GM12874 (cell line): ENCODE results near the gene NPTN.

Experiments
- TF ChIP-seq, protein P1 (sequence below): IDR thresholded peaks from 2 replicates; pipeline ENCODE4 v1.5.1; 2011; ENCODE audit warnings: low read depth, mild to moderate bottlenecking, control low read depth, low read length, moderate library complexity; ENCODE audit not compliant: insufficient read depth

Gene NPTN

DNA sequence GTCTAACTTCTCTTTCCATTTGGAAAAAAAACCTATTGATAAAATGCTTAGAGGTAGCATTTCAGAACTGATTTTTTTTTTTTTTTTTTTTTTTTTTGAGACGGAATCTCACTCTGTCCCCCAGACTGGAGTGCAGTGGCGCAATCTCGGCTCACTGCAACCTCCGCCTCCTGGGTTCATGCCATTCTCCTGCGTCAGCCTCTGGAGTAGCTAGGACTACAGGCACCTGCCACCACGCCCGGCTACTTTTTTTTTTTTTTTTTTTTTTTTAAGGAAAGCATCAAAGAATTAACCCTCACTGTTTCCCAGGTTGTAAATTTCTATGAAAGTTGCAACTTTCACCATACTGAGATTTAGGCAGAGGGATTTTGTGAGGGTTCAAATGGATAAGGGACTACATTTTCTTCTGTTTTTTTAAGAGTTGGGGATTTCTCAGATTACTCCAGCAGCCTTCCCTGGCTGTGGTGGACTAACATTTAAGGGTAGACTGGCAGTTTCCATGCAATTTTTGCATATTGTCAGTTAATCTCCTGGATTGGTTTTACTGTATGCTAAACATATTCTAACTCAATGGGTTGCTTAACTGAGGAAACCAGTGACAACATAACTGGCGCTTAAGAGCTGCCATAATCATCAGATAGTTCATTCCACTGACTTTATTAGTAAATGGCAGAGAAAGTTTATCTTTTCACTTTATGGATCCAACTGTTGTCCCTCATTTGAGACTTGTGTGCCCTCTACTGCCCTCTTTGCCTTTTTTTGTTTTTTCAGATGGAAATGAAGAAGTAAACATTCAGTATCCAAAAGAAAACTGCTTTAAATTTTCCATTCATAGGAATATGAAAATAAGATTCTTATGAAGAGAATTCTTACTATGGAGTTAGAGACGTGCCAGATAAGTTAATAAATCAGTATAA lies 93.7 kb downstream of the NPTN start:
- TF ChIP-seq, protein P1, sequence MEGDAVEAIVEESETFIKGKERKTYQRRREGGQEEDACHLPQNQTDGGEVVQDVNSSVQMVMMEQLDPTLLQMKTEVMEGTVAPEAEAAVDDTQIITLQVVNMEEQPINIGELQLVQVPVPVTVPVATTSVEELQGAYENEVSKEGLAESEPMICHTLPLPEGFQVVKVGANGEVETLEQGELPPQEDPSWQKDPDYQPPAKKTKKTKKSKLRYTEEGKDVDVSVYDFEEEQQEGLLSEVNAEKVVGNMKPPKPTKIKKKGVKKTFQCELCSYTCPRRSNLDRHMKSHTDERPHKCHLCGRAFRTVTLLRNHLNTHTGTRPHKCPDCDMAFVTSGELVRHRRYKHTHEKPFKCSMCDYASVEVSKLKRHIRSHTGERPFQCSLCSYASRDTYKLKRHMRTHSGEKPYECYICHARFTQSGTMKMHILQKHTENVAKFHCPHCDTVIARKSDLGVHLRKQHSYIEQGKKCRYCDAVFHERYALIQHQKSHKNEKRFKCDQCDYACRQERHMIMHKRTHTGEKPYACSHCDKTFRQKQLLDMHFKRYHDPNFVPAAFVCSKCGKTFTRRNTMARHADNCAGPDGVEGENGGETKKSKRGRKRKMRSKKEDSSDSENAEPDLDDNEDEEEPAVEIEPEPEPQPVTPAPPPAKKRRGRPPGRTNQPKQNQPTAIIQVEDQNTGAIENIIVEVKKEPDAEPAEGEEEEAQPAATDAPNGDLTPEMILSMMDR: no peak

DNA sequence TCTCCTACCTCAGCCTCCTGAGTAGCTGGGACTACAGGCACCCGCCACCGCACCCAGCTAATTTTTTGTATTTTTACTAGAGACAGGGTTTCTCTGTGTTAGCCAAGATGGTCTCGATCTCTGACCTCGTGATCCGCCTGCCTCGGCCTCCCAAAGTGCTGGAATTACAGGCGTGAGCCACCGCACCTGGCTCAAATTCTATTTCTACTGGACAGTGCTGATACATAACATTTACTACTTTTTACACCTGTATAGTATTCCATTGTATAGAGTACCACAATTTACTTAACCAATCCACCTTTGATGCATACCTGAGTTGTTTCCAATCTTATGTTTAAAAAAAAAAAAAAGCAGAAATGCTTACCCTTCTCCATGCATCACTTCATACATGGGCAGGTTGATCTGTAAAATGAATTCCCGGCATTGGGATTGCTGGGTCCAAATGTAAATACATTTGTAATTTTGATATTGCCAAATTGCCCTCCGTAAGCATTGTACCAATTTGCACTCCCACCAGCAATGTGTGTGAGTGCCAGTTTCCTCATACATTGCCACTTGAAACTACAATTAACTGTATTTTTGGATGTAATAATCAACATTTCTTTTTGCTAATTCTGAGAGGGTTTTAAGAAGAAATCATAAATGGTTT lies 94.5 kb downstream of the NPTN start:
- TF ChIP-seq, protein P1: no peak

DNA sequence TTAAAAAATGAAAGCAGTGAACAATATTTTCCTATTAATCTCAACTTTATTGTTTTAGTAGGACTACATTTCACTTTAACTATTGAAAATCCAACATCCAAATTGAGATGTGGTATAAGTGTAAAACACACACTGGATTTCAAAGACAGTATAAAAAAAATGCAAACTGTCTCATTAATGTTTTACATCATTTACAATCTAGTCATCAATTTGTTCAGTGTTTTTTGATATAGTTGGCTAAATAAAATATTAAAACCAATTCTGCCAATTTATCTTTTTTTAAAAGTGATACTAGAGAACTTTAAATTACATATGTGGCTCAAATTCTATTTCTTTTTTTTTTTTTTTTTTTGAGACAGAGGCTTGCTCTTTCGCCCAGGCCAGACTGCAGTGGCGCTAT lies 95.1 kb downstream of the NPTN start:
- TF ChIP-seq, protein P1: no peak

DNA sequence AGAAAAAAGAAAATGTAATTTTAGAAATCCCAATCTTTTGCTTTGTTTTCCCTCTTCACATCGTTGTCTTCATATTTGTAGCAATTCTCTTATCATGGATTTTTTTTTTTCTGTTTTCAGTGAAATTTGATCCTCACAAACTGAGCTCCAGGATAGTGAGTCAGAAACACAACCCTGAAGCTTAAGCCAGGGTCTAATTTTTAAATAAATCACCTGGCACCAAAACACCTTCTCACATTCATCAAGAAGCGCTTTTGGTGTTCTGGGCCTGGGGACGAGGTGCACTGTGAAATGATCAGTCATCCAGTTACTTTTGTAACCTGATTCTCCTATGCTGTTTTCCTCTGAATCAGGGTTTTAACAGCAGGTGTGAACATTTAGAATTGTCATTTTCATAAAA lies 102.5 kb downstream of the NPTN start:
- TF ChIP-seq, protein P1: no peak

DNA sequence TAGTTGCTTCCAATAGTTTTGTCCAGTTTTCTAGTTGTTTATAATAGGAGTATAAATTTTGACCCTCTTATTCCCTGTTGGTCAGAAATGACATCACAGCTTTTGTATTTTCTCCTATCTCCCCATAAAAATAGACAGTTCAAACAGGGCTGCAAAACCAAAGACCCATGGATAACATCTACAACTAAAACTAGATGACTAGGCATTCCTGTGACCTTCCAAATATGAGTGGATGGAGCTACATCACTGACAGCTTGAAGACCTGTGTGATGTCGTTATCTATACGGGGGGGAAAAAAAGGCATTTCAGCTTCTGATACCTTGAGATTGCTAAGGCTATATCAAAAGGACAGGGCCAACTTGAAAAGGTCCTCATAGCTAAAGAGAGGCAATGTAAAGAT lies 105.6 kb downstream of the NPTN start:
- TF ChIP-seq, protein P1: no peak

DNA sequence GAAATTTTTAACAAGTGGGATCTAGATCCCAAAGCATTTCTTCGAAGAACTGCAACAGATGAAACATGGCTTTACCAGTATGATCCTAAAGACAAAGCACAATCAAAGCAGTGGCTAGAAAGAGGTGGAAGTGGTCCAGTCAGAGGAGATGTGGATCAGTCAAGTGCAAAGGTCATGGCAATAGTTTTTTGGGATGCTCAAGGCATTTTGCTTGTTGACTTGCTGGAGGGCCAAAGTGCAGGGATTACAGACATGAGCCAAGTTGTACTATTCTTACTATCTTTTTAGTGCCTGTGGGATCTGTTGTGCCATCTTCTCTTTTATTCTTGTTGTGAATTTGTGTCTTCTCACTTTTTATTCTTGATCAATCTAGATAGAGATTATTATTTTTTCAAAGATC lies 108.3 kb downstream of the NPTN start:
- TF ChIP-seq, protein P1: no peak

DNA sequence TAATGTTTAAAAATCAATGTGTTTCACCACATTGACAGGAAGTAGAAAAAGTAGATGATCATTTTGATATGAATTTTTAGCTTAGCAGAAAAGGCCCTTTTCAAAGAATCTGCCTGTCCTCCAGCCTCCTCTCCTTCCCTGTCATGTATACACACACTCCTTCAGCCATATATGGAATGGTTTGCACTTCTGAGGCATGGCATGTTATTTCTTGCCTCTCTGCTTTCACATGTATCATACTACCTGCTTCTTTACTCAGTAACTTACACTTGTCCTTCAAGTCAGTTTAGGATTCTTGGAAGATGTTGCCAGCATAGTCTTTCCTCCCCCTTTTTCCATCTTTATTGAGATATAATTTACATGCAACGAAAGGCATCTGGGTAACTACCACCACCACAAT lies 111.2 kb downstream of the NPTN start:
- TF ChIP-seq, protein P1: no peak
